HepG2 (cell line): Measurements from ENCODE around the gene SMOC1. TPM values are rescaled to one million over a fixed set of nuclear protein-coding genes. Genes with fewer than 3 reads are reported as not detected.

ENCODE experiments used
- ATAC-seq: fragments of 200-7000 bp; cut with Tn5 transposase; 3 replicates; pipeline ENCODE4 v1.9.1; 2020; ENCODE audit warnings: mild to moderate bottlenecking, moderate library complexity
- BruUV-seq: library from RNA; stranded (reverse); fragments of 400-500 nt; replicated peaks from 2 replicates; lab custom pipeline; 2021; lab: Mats Ljungman, UMichigan
- CTCF ChIA-PET: fragments of 300-600 bp; formaldehyde crosslinking; extraction: SDS; loops from one replicate; lab custom pipeline; 2021; ENCODE audit warnings: low total read pairs, inconsistent platforms, low intra/inter-chr PET ratio; lab: Yijun Ruan, JAX
- POLR2A ChIA-PET: fragments of 350-600 bp; sonication (Branson Sonifier 250); formaldehyde crosslinking; loops from one replicate; lab custom pipeline; 2020; ENCODE audit warnings: antibody characterized with exemption, inconsistent platforms; lab: Yijun Ruan, JAX
- DNase-seq: peaks from one replicate; pipeline ENCODE4 v3.0.0-alpha.2; 2015; ENCODE audit warnings: low spot score
- FAIRE-seq: peaks from 3 replicates; lab custom pipeline; 2011; peaks lifted over from hg19 to GRCh38; lab: Jason Lieb, UNC
- H2AFZ ChIP-seq: one replicate; pipeline ENCODE4 v1.6.1; 2011; ENCODE audit warnings: low read length, inconsistent platforms
- H3K27ac ChIP-seq: fragments of 300-600 bp; 3 replicates; pipeline ENCODE4 v1.8.0; 2011; ENCODE audit warnings: mixed run types, mild to moderate bottlenecking, mixed read lengths, low read length, inconsistent platforms; ENCODE audit not compliant: insufficient read depth; ENCODE audit errors: extremely low read length
- H3K27me3 ChIP-seq, 2 experiments: fragments of 200-600 bp in 1 of 2; 2 replicates in 1 of 2; 3 replicates in 1 of 2; pipeline versions ENCODE4 v1.6.0 to v1.8.0; 2011; ENCODE audit warnings: low read length in 2 of 2, mild to moderate bottlenecking in 2 of 2, moderate library complexity in 2 of 2, inconsistent platforms in 1 of 2; ENCODE audit not compliant: insufficient read depth in 2 of 2, control insufficient read depth in 1 of 2
- H3K36me3 ChIP-seq, 2 experiments: fragments of 200-600 bp in 1 of 2; replicated peaks in 1 of 2; 2 replicates in 1 of 2; 3 replicates in 1 of 2; pipeline versions ENCODE4 v1.5.1 to v1.8.0; 2011; ENCODE audit warnings: low read length in 2 of 2, inconsistent platforms in 1 of 2; ENCODE audit not compliant: insufficient read depth in 2 of 2, control insufficient read depth in 1 of 2
- H3K4me1 ChIP-seq: 2 replicates; pipeline ENCODE4 v1.5.1; 2012; ENCODE audit warnings: low read length, inconsistent platforms; ENCODE audit not compliant: insufficient read depth
- H3K4me2 ChIP-seq: 2 replicates; pipeline ENCODE4 v1.6.0; 2011; ENCODE audit warnings: low read depth, low read length, inconsistent platforms
- H3K4me3 ChIP-seq, 3 experiments: fragments of 200-600 bp in 1 of 3; sonication (generic), shearing (Covaris generic) in 1 of 3; replicated peaks in 1 of 3; 2 replicates each; pipeline ENCODE4 v1.5.1; 2011 to 2016; ENCODE audit warnings: low read length in 3 of 3, inconsistent platforms in 2 of 3, low read depth in 2 of 3, mild to moderate bottlenecking in 2 of 3, control low read depth in 1 of 3, mixed read lengths in 1 of 3; ENCODE audit not compliant: insufficient read depth in 1 of 3
- H3K79me2 ChIP-seq: one replicate; pipeline ENCODE4 v1.6.1; 2011; ENCODE audit warnings: low read length, inconsistent platforms; ENCODE audit not compliant: insufficient read depth
- H3K9ac ChIP-seq: 2 replicates; pipeline ENCODE4 v1.6.0; 2011; ENCODE audit warnings: mild to moderate bottlenecking, low read depth, low read length, inconsistent platforms; ENCODE audit not compliant: insufficient read depth
- H3K9me3 ChIP-seq: 2 replicates; pipeline ENCODE4 v1.5.1; 2012; ENCODE audit warnings: mild to moderate bottlenecking, low read length
- H4K20me1 ChIP-seq: 2 replicates; pipeline ENCODE4 v1.6.0; 2011; ENCODE audit warnings: inconsistent platforms, mild to moderate bottlenecking, low read length, moderate library complexity; ENCODE audit not compliant: insufficient read depth
- HMG20A ChIP-seq: IDR thresholded peaks from 2 replicates; pipeline ENCODE4 v1.6.1; 2016; ENCODE audit warnings: borderline replicate concordance
- NFIC ChIP-seq: IDR thresholded peaks from 2 replicates; pipeline ENCODE4 v1.6.1; 2012; ENCODE audit warnings: mild to moderate bottlenecking, low read length, inconsistent platforms
- POLR2AphosphoS2 ChIP-seq: IDR thresholded peaks from 2 replicates; pipeline ENCODE4 v1.6.1; 2011; ENCODE audit warnings: low read depth, low read length, improper control_type of control experiment
- RFX1 ChIP-seq: fragments of 450-650 bp; IDR thresholded peaks from 2 replicates; pipeline ENCODE4 v1.6.1; 2017
- TARDBP ChIP-seq: sonication (generic); formaldehyde crosslinking; IDR thresholded peaks from 2 replicates; pipeline ENCODE4 v1.8.0; 2022; ENCODE audit warnings: mild to moderate bottlenecking, missing genetic modification reagents
- YY1 ChIP-seq: IDR thresholded peaks from 2 replicates; pipeline ENCODE4 v1.6.1; 2011; ENCODE audit warnings: low read length, low read depth, moderate library complexity, mild to moderate bottlenecking; ENCODE audit not compliant: insufficient read depth, insufficient replicate concordance
- ZNF547 ChIP-seq: sonication (generic); formaldehyde crosslinking; IDR thresholded peaks from 2 replicates; pipeline ENCODE4 v1.5.1; 2020; ENCODE audit warnings: mild to moderate bottlenecking, missing genetic modification reagents
- ZNF652 ChIP-seq: IDR thresholded peaks from 2 replicates; pipeline ENCODE4 v1.6.1; 2016; ENCODE audit warnings: low read depth, borderline replicate concordance
- ZNF766 ChIP-seq: sonication (generic); formaldehyde crosslinking; IDR thresholded peaks from 2 replicates; pipeline ENCODE4 v1.5.0; 2020; ENCODE audit warnings: missing genetic modification reagents, borderline replicate concordance
- WGBS: methylation state at CpG from one replicate; pipeline ENCODE4 v1.1.6; 2017; ENCODE audit warnings: low lambda C conversion rate; 5-methylcytosine and 5-hydroxymethylcytosine counted together
- in situ Hi-C: cut with HindIII; loops from 2 replicates; pipeline ENCODE4 v1.10.0; 2017; ENCODE audit warnings: low pct_unique_long_range_greater_than_20kb; ENCODE audit not compliant: extremely low pct_ligation_motif_present
- intact Hi-C: fragments of 100-400 bp; cut with micrococcal nuclease; formaldehyde crosslinking; loops from one replicate; pipeline ENCODE4 v1.10.0; 2022; ENCODE audit not compliant: unreplicated experiment
- polyA plus RNA-seq, 8 experiments: library from polyadenylated mRNA; depleted of rRNA in 3 of 8; stranded (reverse) in 7 of 8; unstranded in 1 of 8; fragments of >200 nt; fragmentation: Illumina TruSeq in 4 of 8; extraction: Trizol in 4 of 8; gene quantifications; 2 replicates each; pipeline versions ENCODE4 v1.2.1 to v1.2.3, GENCODE V29; 2011 to 2016; ENCODE audit warnings: low read depth in 4 of 8, missing spikeins in 1 of 8, mixed read lengths in 1 of 8; ENCODE audit not compliant: insufficient read depth in 1 of 8
- total RNA-seq, 5 experiments: library from RNA; depleted of rRNA; stranded (reverse); fragments of >200 nt; fragmentation: Illumina TruSeq; extraction: Trizol; gene quantifications; 2 replicates each; pipeline ENCODE4 v1.2.3, GENCODE V29; 2016; ENCODE audit warnings: low read depth in 1 of 5
- TF ChIP-seq, protein P1 (sequence below): IDR thresholded peaks from 2 replicates; pipeline ENCODE4 v1.6.1; 2018; ENCODE audit warnings: missing genetic modification reagents
- TF ChIP-seq, protein P2 (sequence below): IDR thresholded peaks from 2 replicates; pipeline ENCODE4 v1.6.1; 2016; ENCODE audit warnings: mild to moderate bottlenecking, missing biosample characterization, missing genetic modification reagents
- TF ChIP-seq, protein P3 (sequence below): sonication (generic); formaldehyde crosslinking; IDR thresholded peaks from 2 replicates; pipeline ENCODE4 v1.5.1; 2020; ENCODE audit warnings: missing genetic modification reagents, mild to moderate bottlenecking, borderline replicate concordance
- TF ChIP-seq, protein P4 (sequence below): sonication (generic); formaldehyde crosslinking; IDR thresholded peaks from 2 replicates; pipeline ENCODE4 v1.4.0; 2020; ENCODE audit warnings: mild to moderate bottlenecking, low read depth, missing genetic modification reagents
- TF ChIP-seq, protein P5 (sequence below): sonication (generic); formaldehyde crosslinking; conservative IDR thresholded peaks from 2 replicates; pipeline ENCODE4 v1.4.0; 2020; ENCODE audit warnings: missing genetic modification reagents

Gene SMOC1
- total and polyA plus RNA-seq, 2 of the 13 experiments (the other 11 are each of a cell fraction or from before 2014, with no cell fraction given): 17.8 to 35.6 TPM

DNA sequence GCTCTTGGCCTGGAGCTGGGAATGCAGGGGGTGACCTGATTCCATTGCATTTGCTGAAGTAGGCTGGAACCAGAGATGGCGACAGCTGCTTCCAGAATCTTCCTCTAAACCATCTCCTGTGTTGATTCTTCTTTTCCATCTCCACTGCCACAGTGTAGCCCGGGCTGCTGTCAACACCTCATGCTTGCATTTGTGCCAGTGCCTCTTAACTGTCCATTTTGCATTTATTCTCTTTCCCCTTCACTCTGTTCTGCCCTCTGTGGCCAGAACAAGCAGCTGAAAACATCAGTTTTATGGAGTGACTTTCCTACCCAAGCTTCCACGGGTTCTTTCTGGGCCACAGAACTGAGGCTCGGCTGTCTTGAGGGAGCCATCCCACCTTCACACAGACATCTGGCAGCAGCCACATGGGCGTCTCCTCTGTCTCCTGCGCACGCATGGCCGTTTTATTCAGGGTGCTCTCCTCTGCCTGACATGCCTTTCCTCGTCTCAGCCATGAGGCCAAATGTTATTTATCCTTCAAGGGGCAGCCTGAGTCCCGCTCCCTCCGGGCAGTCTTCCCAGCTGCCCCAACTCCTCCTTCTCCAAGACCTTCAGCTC is 51.7 kb downstream of the SMOC1 start:
- ChIA-PET POLR2A (interaction anchor here (1.2 kb wide), 1 partner anchor 43 kb away, joined by 4 read pairs; no protein-coding TSS in a partner anchor), CTCF (no interaction called here)
- TF ChIP-seq, protein P1, sequence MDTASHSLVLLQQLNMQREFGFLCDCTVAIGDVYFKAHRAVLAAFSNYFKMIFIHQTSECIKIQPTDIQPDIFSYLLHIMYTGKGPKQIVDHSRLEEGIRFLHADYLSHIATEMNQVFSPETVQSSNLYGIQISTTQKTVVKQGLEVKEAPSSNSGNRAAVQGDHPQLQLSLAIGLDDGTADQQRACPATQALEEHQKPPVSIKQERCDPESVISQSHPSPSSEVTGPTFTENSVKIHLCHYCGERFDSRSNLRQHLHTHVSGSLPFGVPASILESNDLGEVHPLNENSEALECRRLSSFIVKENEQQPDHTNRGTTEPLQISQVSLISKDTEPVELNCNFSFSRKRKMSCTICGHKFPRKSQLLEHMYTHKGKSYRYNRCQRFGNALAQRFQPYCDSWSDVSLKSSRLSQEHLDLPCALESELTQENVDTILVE: no peak
- TF ChIP-seq, protein P2, sequence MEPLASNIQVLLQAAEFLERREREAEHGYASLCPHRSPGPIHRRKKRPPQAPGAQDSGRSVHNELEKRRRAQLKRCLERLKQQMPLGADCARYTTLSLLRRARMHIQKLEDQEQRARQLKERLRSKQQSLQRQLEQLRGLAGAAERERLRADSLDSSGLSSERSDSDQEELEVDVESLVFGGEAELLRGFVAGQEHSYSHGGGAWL (CRISPR knock-in tag): no peak
- TF ChIP-seq, protein P3, sequence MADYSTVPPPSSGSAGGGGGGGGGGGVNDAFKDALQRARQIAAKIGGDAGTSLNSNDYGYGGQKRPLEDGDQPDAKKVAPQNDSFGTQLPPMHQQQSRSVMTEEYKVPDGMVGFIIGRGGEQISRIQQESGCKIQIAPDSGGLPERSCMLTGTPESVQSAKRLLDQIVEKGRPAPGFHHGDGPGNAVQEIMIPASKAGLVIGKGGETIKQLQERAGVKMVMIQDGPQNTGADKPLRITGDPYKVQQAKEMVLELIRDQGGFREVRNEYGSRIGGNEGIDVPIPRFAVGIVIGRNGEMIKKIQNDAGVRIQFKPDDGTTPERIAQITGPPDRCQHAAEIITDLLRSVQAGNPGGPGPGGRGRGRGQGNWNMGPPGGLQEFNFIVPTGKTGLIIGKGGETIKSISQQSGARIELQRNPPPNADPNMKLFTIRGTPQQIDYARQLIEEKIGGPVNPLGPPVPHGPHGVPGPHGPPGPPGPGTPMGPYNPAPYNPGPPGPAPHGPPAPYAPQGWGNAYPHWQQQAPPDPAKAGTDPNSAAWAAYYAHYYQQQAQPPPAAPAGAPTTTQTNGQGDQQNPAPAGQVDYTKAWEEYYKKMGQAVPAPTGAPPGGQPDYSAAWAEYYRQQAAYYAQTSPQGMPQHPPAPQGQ (CRISPR knock-in tag): no peak
- no peak for TF ChIP-seq NFIC
- TF ChIP-seq, protein P4, sequence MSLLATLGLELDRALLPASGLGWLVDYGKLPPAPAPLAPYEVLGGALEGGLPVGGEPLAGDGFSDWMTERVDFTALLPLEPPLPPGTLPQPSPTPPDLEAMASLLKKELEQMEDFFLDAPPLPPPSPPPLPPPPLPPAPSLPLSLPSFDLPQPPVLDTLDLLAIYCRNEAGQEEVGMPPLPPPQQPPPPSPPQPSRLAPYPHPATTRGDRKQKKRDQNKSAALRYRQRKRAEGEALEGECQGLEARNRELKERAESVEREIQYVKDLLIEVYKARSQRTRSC (CRISPR knock-in tag): no peak
- no peak for TF ChIP-seq ZNF766
- TF ChIP-seq HMG20A (CRISPR knock-in tag): no peak
- TF ChIP-seq TARDBP (CRISPR knock-in tag): no peak
- TF ChIP-seq, protein P5, sequence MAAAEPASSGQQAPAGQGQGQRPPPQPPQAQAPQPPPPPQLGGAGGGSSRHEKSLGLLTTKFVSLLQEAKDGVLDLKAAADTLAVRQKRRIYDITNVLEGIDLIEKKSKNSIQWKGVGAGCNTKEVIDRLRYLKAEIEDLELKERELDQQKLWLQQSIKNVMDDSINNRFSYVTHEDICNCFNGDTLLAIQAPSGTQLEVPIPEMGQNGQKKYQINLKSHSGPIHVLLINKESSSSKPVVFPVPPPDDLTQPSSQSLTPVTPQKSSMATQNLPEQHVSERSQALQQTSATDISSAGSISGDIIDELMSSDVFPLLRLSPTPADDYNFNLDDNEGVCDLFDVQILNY (CRISPR knock-in tag): no peak
- no peak for TF ChIP-seq ZNF652 (CRISPR knock-in tag)
- TF ChIP-seq POLR2AphosphoS2: no peak
- no peak for TF ChIP-seq ZNF547 (CRISPR knock-in tag)
- no peak for TF ChIP-seq RFX1
- TF ChIP-seq YY1: no peak
- in situ Hi-C loops (no loop called here), intact Hi-C loops (no loop called here)
- no peak overlapping the region for H3K4me3 ChIP-seq
- H2AFZ ChIP-seq: no peak overlapping the region
- H4K20me1 ChIP-seq: peaks cover 4% of the 10 kb centered on the region; the same call in 1 of the 2 replicates
- no peaks in the 10 kb centered on the region for H3K9me3 ChIP-seq
- no peak overlapping the region for H3K4me2 ChIP-seq
- ATAC-seq (no peak), FAIRE-seq (no peak), DNase-seq (no peak)
- peaks cover 11% of the 10 kb centered on the region for H3K79me2 ChIP-seq
- no TSS peak for BruUV-seq
- WGBS: 98% methylated on average over 11 of the region's 11 CpGs
- no peak overlapping the region for H3K27ac ChIP-seq
- peaks cover 0 to 4% of the 10 kb centered on the region in 2 experiments; a peak in 1 of 5 replicates for H3K36me3 ChIP-seq
- H3K4me1 ChIP-seq: peaks cover 24% of the 10 kb centered on the region
- no peaks in the 10 kb centered on the region for H3K27me3 ChIP-seq
- H3K9ac ChIP-seq: no peak overlapping the region
